Mesothelial cell of epicardium (in vitro differentiated cells): ENCODE data around the gene NBEA. TPM values are rescaled to one million over a fixed set of nuclear protein-coding genes. Genes with fewer than 3 reads are reported as not detected.

Experiments
- DNase-seq, 2 experiments: peaks; one replicate each; pipeline ENCODE4 v3.0.0; 2021; ENCODE audit warnings: low spot score in 2 of 2; ENCODE audit not compliant: unreplicated experiment in 2 of 2
- H3K27ac Mint-ChIP-seq: 2 replicates; pipeline ENCODE4 v1.8.0; 2021; ENCODE audit warnings: mixed read lengths
- H3K27me3 Mint-ChIP-seq: 2 replicates; pipeline ENCODE4 v1.8.0; 2021; ENCODE audit warnings: low read depth, mixed read lengths
- H3K36me3 Mint-ChIP-seq: 2 replicates; pipeline ENCODE4 v1.8.0; 2021; ENCODE audit warnings: mixed read lengths
- H3K4me1 Mint-ChIP-seq: 2 replicates; pipeline ENCODE4 v1.8.0; 2021; ENCODE audit warnings: mixed read lengths
- H3K4me3 Mint-ChIP-seq: 2 replicates; pipeline ENCODE4 v1.8.0; 2021; ENCODE audit warnings: mild to moderate bottlenecking, moderate library complexity, mixed read lengths
- H3K9me3 Mint-ChIP-seq: 2 replicates; pipeline ENCODE4 v1.8.0; 2021; ENCODE audit warnings: mixed read lengths
- total RNA-seq: library from RNA; stranded (reverse); gene quantifications from 3 replicates; pipeline ENCODE4 v1.2.1, GENCODE V29; 2021
- TF ChIP-seq, protein P1 (sequence below): fragments of 200-600 bp; sonication (generic); IDR thresholded peaks from one replicate; pipeline ENCODE4 v1.5.0; 2021; ENCODE audit warnings: antibody characterized with exemption; ENCODE audit not compliant: unreplicated experiment

Gene NBEA
- total RNA-seq, 1 donor from 2014 or later = 32.8 TPM

GRCh38 chr13:35484384-35484783 lies 542.3 kb downstream of the NBEA start:
- TF ChIP-seq, protein P1, sequence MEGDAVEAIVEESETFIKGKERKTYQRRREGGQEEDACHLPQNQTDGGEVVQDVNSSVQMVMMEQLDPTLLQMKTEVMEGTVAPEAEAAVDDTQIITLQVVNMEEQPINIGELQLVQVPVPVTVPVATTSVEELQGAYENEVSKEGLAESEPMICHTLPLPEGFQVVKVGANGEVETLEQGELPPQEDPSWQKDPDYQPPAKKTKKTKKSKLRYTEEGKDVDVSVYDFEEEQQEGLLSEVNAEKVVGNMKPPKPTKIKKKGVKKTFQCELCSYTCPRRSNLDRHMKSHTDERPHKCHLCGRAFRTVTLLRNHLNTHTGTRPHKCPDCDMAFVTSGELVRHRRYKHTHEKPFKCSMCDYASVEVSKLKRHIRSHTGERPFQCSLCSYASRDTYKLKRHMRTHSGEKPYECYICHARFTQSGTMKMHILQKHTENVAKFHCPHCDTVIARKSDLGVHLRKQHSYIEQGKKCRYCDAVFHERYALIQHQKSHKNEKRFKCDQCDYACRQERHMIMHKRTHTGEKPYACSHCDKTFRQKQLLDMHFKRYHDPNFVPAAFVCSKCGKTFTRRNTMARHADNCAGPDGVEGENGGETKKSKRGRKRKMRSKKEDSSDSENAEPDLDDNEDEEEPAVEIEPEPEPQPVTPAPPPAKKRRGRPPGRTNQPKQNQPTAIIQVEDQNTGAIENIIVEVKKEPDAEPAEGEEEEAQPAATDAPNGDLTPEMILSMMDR = no peak
- peaks cover 3% of the 10 kb centered on the region for H3K4me1 Mint-ChIP-seq
- no peak overlapping the region for H3K27ac Mint-ChIP-seq
- no peaks in the 10 kb centered on the region for H3K36me3 Mint-ChIP-seq
- peaks cover 24% of the 10 kb centered on the region for H3K27me3 Mint-ChIP-seq
- DNase-seq = no peak
- no peak overlapping the region for H3K4me3 Mint-ChIP-seq
- H3K9me3 Mint-ChIP-seq = no peaks in the 10 kb centered on the region

DNA sequence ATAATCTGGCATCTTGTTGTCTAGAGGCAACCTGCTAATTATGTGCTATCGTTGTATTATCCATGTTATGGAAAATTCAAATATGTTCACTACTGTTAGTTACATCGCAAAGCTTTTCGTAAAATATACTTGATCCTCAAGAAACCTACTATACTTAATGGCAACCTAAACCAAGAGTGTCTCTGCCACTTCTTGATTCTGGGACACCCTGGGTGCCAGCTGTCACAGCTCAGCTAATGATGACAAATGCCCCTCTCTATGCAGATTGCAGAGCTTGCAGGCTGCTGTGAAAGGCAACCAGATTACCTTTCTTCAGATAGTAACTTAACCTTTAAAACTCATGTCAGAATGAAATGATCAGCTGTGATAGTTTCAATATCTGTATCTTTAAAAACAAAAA lies 543.4 kb downstream of the NBEA start:
- no peak overlapping the region for H3K4me3 Mint-ChIP-seq
- DNase-seq = no peak
- no peaks in the 10 kb centered on the region for H3K36me3 Mint-ChIP-seq
- H3K27ac Mint-ChIP-seq = no peak overlapping the region
- TF ChIP-seq, protein P1 = no peak
- H3K27me3 Mint-ChIP-seq = peaks cover 15% of the 10 kb centered on the region
- H3K4me1 Mint-ChIP-seq = peaks cover 3% of the 10 kb centered on the region
- no peaks in the 10 kb centered on the region for H3K9me3 Mint-ChIP-seq

DNA sequence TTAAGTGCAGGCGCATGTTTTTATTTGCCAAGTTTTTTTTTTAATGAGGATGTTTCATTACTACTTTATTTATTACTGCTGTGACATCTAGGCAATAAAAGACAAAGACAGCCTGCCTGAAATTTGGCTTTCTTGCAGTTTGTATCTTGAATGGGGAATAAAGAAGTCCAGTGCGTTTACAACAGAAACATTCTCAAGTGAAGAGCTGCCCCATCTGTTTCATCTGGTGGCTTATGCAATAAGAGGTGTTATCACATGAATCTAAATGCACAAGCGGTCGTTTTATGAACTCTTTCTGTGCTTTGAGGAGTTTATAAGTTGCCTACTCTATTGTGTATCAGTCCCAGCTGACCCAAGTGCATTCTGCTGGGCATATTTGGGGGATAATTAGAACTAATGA lies 547.0 kb downstream of the NBEA start:
- TF ChIP-seq, protein P1 = no peak
- H3K27ac Mint-ChIP-seq = no peak overlapping the region

DNA sequence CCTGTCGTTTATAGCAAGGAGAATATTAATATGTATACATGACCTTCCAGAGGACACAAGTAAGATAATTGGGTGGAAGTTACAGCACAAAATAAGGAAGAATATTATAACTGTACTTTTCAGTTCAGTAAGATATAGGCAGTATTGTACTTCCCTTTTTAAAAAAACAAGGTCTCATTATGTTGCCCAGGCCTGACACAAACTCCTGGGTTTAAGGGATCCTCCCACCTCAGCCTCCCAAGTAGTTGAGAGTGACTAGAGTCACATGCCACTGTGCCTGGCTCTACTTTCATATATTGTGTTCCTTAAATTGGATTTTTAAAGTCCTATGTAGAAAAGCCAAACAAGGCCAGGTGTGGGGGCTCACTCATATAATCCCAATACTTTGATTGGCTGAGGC lies 553.9 kb downstream of the NBEA start:
- peaks cover 16% of the 10 kb centered on the region for H3K9me3 Mint-ChIP-seq
- no peak overlapping the region for H3K27ac Mint-ChIP-seq
- no peaks in the 10 kb centered on the region for H3K27me3 Mint-ChIP-seq
- no peak for DNase-seq
- H3K36me3 Mint-ChIP-seq = peaks cover 5% of the 10 kb centered on the region
- TF ChIP-seq, protein P1 = no peak
- peaks cover 6% of the 10 kb centered on the region for H3K4me1 Mint-ChIP-seq
- H3K4me3 Mint-ChIP-seq = no peak overlapping the region

More for the DNA sequence above, 547.0 kb downstream of the NBEA start:
- Mint-ChIP-seq H3K9me3 (peaks cover 1% of the 10 kb centered on the region), H3K4me3 (no peak overlapping the region), H3K4me1 (peaks cover 3% of the 10 kb centered on the region), H3K27me3 (no peaks in the 10 kb centered on the region), H3K36me3 (no peaks in the 10 kb centered on the region)
- DNase-seq = no peak

GRCh38 chr13:35496761-35497386 lies 554.8 kb downstream of the NBEA start:
- DNase-seq = no peak
- H3K27ac Mint-ChIP-seq = no peak overlapping the region
- no peak overlapping the region for H3K4me3 Mint-ChIP-seq
- H3K27me3 Mint-ChIP-seq = no peaks in the 10 kb centered on the region
- peaks cover 11% of the 10 kb centered on the region for H3K4me1 Mint-ChIP-seq
- peaks cover 16% of the 10 kb centered on the region for H3K9me3 Mint-ChIP-seq
- peaks cover 5% of the 10 kb centered on the region for H3K36me3 Mint-ChIP-seq
- TF ChIP-seq, protein P1 = no peak
